Panc1 (cell line): ENCODE data around the gene SLC45A1. TPM values are rescaled to one million over a fixed set of nuclear protein-coding genes. Genes with fewer than 3 reads are reported as not detected.

Experiments used
- ATAC-seq: fragments of 200-7000 bp; cut with Tn5 transposase; 2 replicates; pipeline ENCODE4 v1.9.1; 2020; ENCODE audit warnings: mild to moderate bottlenecking, moderate library complexity
- BruUV-seq: library from RNA; stranded (reverse); fragments of 400-500 nt; replicated peaks from 2 replicates; lab custom pipeline; 2021; lab: Mats Ljungman, UMichigan
- CTCF ChIA-PET: fragments of 300-600 bp; sonication (Branson Sonifier 250); formaldehyde crosslinking; loops from one replicate; lab custom pipeline; 2022; ENCODE audit warnings: antibody characterized with exemption; lab: Charles Lee
- POLR2A ChIA-PET: fragments of 300-600 bp; sonication (Branson Sonifier 250); formaldehyde crosslinking; loops from one replicate; lab custom pipeline; 2022; ENCODE audit warnings: antibody characterized with exemption; lab: Charles Lee
- DNase-seq: peaks from one replicate; pipeline ENCODE4 v3.0.0-alpha.2; 2010; ENCODE audit warnings: low read depth, low spot score
- H3K27ac ChIP-seq: 2 replicates; pipeline ENCODE4 v1.5.1; 2011; ENCODE audit warnings: mild to moderate bottlenecking, low read length, inconsistent platforms
- H3K27me3 ChIP-seq: fragments of 200-500 bp; sonication (Bioruptor generic); 2 replicates; pipeline ENCODE4 v1.6.0; 2014; ENCODE audit warnings: low read length, inconsistent platforms; ENCODE audit not compliant: control insufficient read depth, insufficient read depth
- H3K36me3 ChIP-seq: fragments of 200-500 bp; sonication (Bioruptor generic); 2 replicates; pipeline ENCODE4 v1.5.1; 2014; ENCODE audit warnings: inconsistent platforms, mild to moderate bottlenecking, low read length, moderate library complexity; ENCODE audit not compliant: control insufficient read depth, insufficient read depth
- H3K4me1 ChIP-seq: 2 replicates; pipeline ENCODE4 v1.5.1; 2011; ENCODE audit warnings: inconsistent platforms, mild to moderate bottlenecking, low read length, moderate library complexity; ENCODE audit not compliant: control insufficient read depth, insufficient read depth
- H3K4me3 ChIP-seq, 2 experiments: 2 replicates each; pipeline ENCODE4 v1.5.1; 2011 to 2012; ENCODE audit warnings: low read depth in 2 of 2, low read length in 2 of 2, mild to moderate bottlenecking in 2 of 2, inconsistent platforms in 1 of 2, moderate library complexity in 1 of 2
- H3K9me3 ChIP-seq: fragments of 200-500 bp; sonication (Bioruptor generic); 2 replicates; pipeline ENCODE4 v1.5.1; 2014; ENCODE audit warnings: low read depth, mild to moderate bottlenecking, inconsistent platforms, low read length, moderate library complexity; ENCODE audit not compliant: control insufficient read depth, insufficient read depth
- POLR2AphosphoS5 ChIP-seq: IDR thresholded peaks from 2 replicates; pipeline ENCODE4 v1.6.1; 2012; ENCODE audit warnings: mild to moderate bottlenecking, low read depth, low read length, moderate library complexity
- REST ChIP-seq, 2 experiments: IDR thresholded peaks; 2 replicates each; pipeline ENCODE4 v1.6.1; 2011 to 2012; ENCODE audit warnings: low read depth in 2 of 2, control low read depth in 1 of 2, low read length in 1 of 2, mild to moderate bottlenecking in 1 of 2, moderate library complexity in 1 of 2; ENCODE audit not compliant: insufficient read depth in 1 of 2
- SIN3A ChIP-seq: IDR thresholded peaks from 2 replicates; pipeline ENCODE4 v1.6.1; 2012; ENCODE audit warnings: low read depth, mild to moderate bottlenecking, low read length, moderate library complexity, borderline replicate concordance; ENCODE audit not compliant: insufficient read depth
- TCF7L2 ChIP-seq: IDR thresholded peaks from 2 replicates; pipeline ENCODE4 v1.6.1; 2011; ENCODE audit warnings: mild to moderate bottlenecking, low read depth, low read length, inconsistent platforms
- in situ Hi-C: cut with HindIII; loops from 2 replicates; pipeline ENCODE4 v1.10.0; 2016; ENCODE audit warnings: low sequenced_read_pairs, low pct_unique_long_range_greater_than_20kb
- intact Hi-C: fragments of 100-400 bp; cut with micrococcal nuclease; formaldehyde crosslinking; loops from one replicate; pipeline ENCODE4 v1.10.0; 2022; ENCODE audit not compliant: unreplicated experiment
- total RNA-seq: library from RNA; stranded (reverse); gene quantifications from one replicate; pipeline ENCODE4 v1.2.1, GENCODE V29; 2021; ENCODE audit not compliant: unreplicated experiment
- TF ChIP-seq, protein P1 (sequence below): fragments of 450-650 bp; IDR thresholded peaks from 2 replicates; pipeline ENCODE4 v1.5.1; 2017; ENCODE audit warnings: mild to moderate bottlenecking

The SLC45A1 gene
- total RNA-seq, 1 experiment from 2014 or later, result 11.3 TPM

- H3K36me3 ChIP-seq, result peaks cover 2% of the 10 kb centered on the region; the same call in 1 of the 2 replicates
- no peak overlapping the region for H3K27ac ChIP-seq
- no peak for TF ChIP-seq REST (IDR thresholded peaks at IDR 0.05; ENCODE audit: insufficient read depth in 1 of 2, low read depth in 2 of 2, low read length in 1 of 2)
- TF ChIP-seq SIN3A, result no peak
- no peak for TF ChIP-seq TCF7L2
- no peak for TF ChIP-seq POLR2AphosphoS5
- TF ChIP-seq, protein P1, sequence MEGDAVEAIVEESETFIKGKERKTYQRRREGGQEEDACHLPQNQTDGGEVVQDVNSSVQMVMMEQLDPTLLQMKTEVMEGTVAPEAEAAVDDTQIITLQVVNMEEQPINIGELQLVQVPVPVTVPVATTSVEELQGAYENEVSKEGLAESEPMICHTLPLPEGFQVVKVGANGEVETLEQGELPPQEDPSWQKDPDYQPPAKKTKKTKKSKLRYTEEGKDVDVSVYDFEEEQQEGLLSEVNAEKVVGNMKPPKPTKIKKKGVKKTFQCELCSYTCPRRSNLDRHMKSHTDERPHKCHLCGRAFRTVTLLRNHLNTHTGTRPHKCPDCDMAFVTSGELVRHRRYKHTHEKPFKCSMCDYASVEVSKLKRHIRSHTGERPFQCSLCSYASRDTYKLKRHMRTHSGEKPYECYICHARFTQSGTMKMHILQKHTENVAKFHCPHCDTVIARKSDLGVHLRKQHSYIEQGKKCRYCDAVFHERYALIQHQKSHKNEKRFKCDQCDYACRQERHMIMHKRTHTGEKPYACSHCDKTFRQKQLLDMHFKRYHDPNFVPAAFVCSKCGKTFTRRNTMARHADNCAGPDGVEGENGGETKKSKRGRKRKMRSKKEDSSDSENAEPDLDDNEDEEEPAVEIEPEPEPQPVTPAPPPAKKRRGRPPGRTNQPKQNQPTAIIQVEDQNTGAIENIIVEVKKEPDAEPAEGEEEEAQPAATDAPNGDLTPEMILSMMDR, result no peak
- no peak for DNase-seq
- no peak for ATAC-seq
- no peak overlapping the region for H3K4me3 ChIP-seq
- H3K27me3 ChIP-seq, result no peaks in the 10 kb centered on the region
- ChIA-PET CTCF (no interaction called here), POLR2A (no interaction called here)
- no peaks in the 10 kb centered on the region for H3K4me1 ChIP-seq
- intact Hi-C loops, result no loop called here
- H3K9me3 ChIP-seq, result no peaks in the 10 kb centered on the region
- BruUV-seq, result no TSS peak
- in situ Hi-C loops, result no loop called here
Observed at GRCh38 chr1:8326265-8326664, 8.4 kb downstream of the SLC45A1 start.

DNA sequence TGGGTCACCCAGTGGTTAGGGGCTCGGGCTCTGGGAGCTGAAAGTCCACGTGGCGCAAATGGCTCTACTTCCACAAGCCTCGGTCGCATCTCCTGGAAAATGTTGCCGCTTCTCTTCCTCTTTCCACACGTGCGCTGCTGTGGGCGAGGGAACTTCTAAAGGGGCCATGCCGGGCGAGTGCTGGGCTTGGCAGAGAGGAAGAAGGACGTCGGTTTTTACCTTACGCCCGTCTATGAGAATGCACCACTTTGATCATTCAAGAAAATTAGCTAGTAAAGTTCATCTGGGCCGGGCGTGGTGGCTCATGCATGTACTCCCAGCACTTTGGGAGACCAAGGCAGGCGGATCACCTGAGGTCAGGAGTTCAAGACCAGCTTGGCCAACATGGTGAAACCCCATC is 10.4 kb downstream of the SLC45A1 start:
- no peaks in the 10 kb centered on the region for H3K4me1 ChIP-seq
- ATAC-seq (no peak), DNase-seq (no peak)
- peaks cover 2% of the 10 kb centered on the region; the same call in 1 of the 2 replicates for H3K36me3 ChIP-seq
- H3K4me3 ChIP-seq, result no peak overlapping the region
- no peak overlapping the region for H3K27ac ChIP-seq
- no TSS peak for BruUV-seq
- in situ Hi-C loops (no loop called here), intact Hi-C loops (no loop called here)
- CTCF ChIA-PET, result no interaction called here
- H3K9me3 ChIP-seq, result no peaks in the 10 kb centered on the region
- TF ChIP-seq SIN3A (no peak), POLR2AphosphoS5 (no peak), REST (IDR thresholded peaks at IDR 0.05; ENCODE audit: insufficient read depth in 1 of 2, low read depth in 2 of 2, low read length in 1 of 2) (no peak), TCF7L2 (no peak)
- TF ChIP-seq, protein P1, result no peak
- H3K27me3 ChIP-seq, result no peaks in the 10 kb centered on the region
- POLR2A ChIA-PET, result no interaction called here
